Liver (tissue), 9 donors: ENCODE results near the gene BAHCC1. TPM values are rescaled to one million over a fixed set of nuclear protein-coding genes. Genes with fewer than 3 reads are reported as not detected.

ENCODE experiments used
- DNase-seq: peaks from one replicate; pipeline ENCODE4 v3.0.0-alpha.2; 2017; ENCODE audit warnings: low spot score
- H3K27ac ChIP-seq, 2 donors: one replicate each; pipeline ENCODE4 v1.7.0; 2013; ENCODE audit warnings: inconsistent platforms in 2 of 2, low read length in 2 of 2, control low read depth in 1 of 2, low read depth in 1 of 2, mild to moderate bottlenecking in 1 of 2
- H3K27me3 ChIP-seq, 4 donors: one replicate each; pipeline versions ENCODE4 v1.6.1 to v1.7.0; 2013; ENCODE audit warnings: low read length in 3 of 4, inconsistent platforms in 1 of 4, mild to moderate bottlenecking in 1 of 4, moderate library complexity in 1 of 4; ENCODE audit not compliant: control insufficient read depth in 4 of 4, insufficient read depth in 4 of 4
- H3K36me3 ChIP-seq, 4 donors: one replicate each; pipeline versions ENCODE4 v1.6.1 to v1.7.0; 2013; ENCODE audit warnings: low read length in 3 of 4, mild to moderate bottlenecking in 3 of 4, low read depth in 1 of 4, moderate library complexity in 1 of 4; ENCODE audit not compliant: control insufficient read depth in 4 of 4, insufficient read depth in 3 of 4
- H3K4me1 ChIP-seq, 4 donors: one replicate each; pipeline versions ENCODE4 v1.6.1 to v1.7.0; 2013; ENCODE audit warnings: low read length in 3 of 4, mild to moderate bottlenecking in 3 of 4, moderate library complexity in 1 of 4; ENCODE audit not compliant: control insufficient read depth in 4 of 4, insufficient read depth in 4 of 4
- H3K4me3 ChIP-seq, 3 donors: one replicate each; pipeline versions ENCODE4 v1.6.1 to v1.7.0; 2013; ENCODE audit warnings: low read length in 3 of 3, control low read depth in 1 of 3, low read depth in 1 of 3, mild to moderate bottlenecking in 1 of 3
- H3K9ac ChIP-seq, 2 donors: one replicate each; pipeline ENCODE4 v1.7.0; 2013; ENCODE audit warnings: low read length in 2 of 2, mild to moderate bottlenecking in 2 of 2, moderate library complexity in 2 of 2, control low read depth in 1 of 2, low read depth in 1 of 2
- H3K9me3 ChIP-seq, 4 donors: one replicate each; pipeline versions ENCODE4 v1.6.1 to v1.7.0; 2013; ENCODE audit warnings: low read length in 3 of 4; ENCODE audit not compliant: control insufficient read depth in 4 of 4
- EGR1 ChIP-seq, 2 donors: IDR thresholded peaks; 2 replicates each; pipeline ENCODE4 v1.6.1; 2016 to 2018; ENCODE audit warnings: antibody characterized with exemption in 2 of 2, low read depth in 2 of 2
- FOXA1 ChIP-seq: IDR thresholded peaks from 2 replicates; pipeline ENCODE4 v1.6.1; 2016; ENCODE audit warnings: antibody characterized with exemption
- FOXA2 ChIP-seq: IDR thresholded peaks from 2 replicates; pipeline ENCODE4 v1.6.1; 2016; ENCODE audit warnings: antibody characterized with exemption
- GABPA ChIP-seq, 2 donors: IDR thresholded peaks in 1 of 2; conservative IDR thresholded peaks in 1 of 2; 2 replicates each; pipeline ENCODE4 v1.6.1; 2016; ENCODE audit warnings: antibody characterized with exemption in 2 of 2, mild to moderate bottlenecking in 1 of 2, moderate library complexity in 1 of 2
- HNF4A ChIP-seq, 2 donors: conservative IDR thresholded peaks; 2 replicates each; pipeline ENCODE4 v1.6.1; 2016; ENCODE audit warnings: antibody characterized with exemption in 2 of 2, mild to moderate bottlenecking in 2 of 2
- HNF4G ChIP-seq: IDR thresholded peaks from 2 replicates; pipeline ENCODE4 v1.6.1; 2016; ENCODE audit warnings: antibody characterized with exemption
- JUND ChIP-seq, 2 donors: IDR thresholded peaks; 2 replicates each; pipeline ENCODE4 v1.6.1; 2016; ENCODE audit warnings: antibody characterized with exemption in 2 of 2
- NR2F2 ChIP-seq: IDR thresholded peaks from 2 replicates; pipeline ENCODE4 v1.6.1; 2016; ENCODE audit warnings: antibody characterized with exemption
- RAD21 ChIP-seq, 2 donors: IDR thresholded peaks; 2 replicates each; pipeline ENCODE4 v1.6.1; 2016; ENCODE audit warnings: antibody characterized with exemption in 2 of 2, mild to moderate bottlenecking in 2 of 2
- RXRA ChIP-seq, 2 donors: IDR thresholded peaks; 2 replicates each; pipeline ENCODE4 v1.6.1; 2017 to 2018; ENCODE audit warnings: antibody characterized with exemption in 2 of 2, mild to moderate bottlenecking in 1 of 2
- SP1 ChIP-seq: IDR thresholded peaks from 2 replicates; pipeline ENCODE4 v1.6.1; 2018; ENCODE audit warnings: antibody characterized with exemption, mild to moderate bottlenecking
- TAF1 ChIP-seq: conservative IDR thresholded peaks from 2 replicates; pipeline ENCODE4 v1.6.1; 2016; ENCODE audit warnings: antibody characterized with exemption, mild to moderate bottlenecking
- YY1 ChIP-seq: IDR thresholded peaks from 2 replicates; pipeline ENCODE4 v1.6.1; 2016; ENCODE audit warnings: antibody characterized with exemption, mild to moderate bottlenecking
- WGBS: extraction: QIAGEN DNeasy Blood & Tissue Kit; methylation state at CpG from one replicate; pipeline ENCODE4 v1.1.7; 2013; 5-methylcytosine and 5-hydroxymethylcytosine counted together
- polyA plus RNA-seq, 2 donors: library from polyadenylated mRNA; stranded (reverse) in 1 of 2; unstranded in 1 of 2; fragments of 200-250 nt in 1 of 2; fragments of >200 nt in 1 of 2; fragmentation: Nextera tagmentation in 1 of 2; extraction: Ambion mirVana in 1 of 2; gene quantifications; one replicate each; pipeline versions ENCODE4 v1.2.1 to v1.2.3, GENCODE V29; 2013 to 2015
- total RNA-seq, 2 donors: library from RNA; depleted of rRNA; stranded (reverse); fragments of >200 nt; gene quantifications; one replicate each; pipeline ENCODE4 v1.2.3, GENCODE V29; 2014
- TF ChIP-seq, protein P1 (sequence below): IDR thresholded peaks from 2 replicates; pipeline ENCODE4 v1.6.1; 2016; ENCODE audit warnings: antibody characterized with exemption
- TF ChIP-seq, protein P2 (sequence below): fragments of 150-350 bp; IDR thresholded peaks from 2 replicates; pipeline ENCODE4 v1.5.1; 2017; ENCODE audit warnings: improper control_type of control experiment, low read depth, low read length; ENCODE audit not compliant: missing input control
- TF ChIP-seq, protein P3 (sequence below): IDR thresholded peaks from 2 replicates; pipeline ENCODE4 v1.6.1; 2016; ENCODE audit warnings: antibody characterized with exemption
- TF ChIP-seq, protein P4 (sequence below): IDR thresholded peaks from 2 replicates; pipeline ENCODE4 v1.6.1; 2016; ENCODE audit warnings: antibody characterized with exemption, mild to moderate bottlenecking
- TF ChIP-seq, protein P5 (sequence below): IDR thresholded peaks from 2 replicates; pipeline ENCODE4 v1.6.1; 2016; ENCODE audit warnings: antibody characterized with exemption
- donor health status: healthy.
- donor health status: healthy.
- donor health status: healthy.
- donor health status: healthy.
- donor health status: healthy.

Gene BAHCC1
- total and polyA plus RNA-seq, 4 donors = 0.76 to 3.9 (median 2.5) TPM

DNA sequence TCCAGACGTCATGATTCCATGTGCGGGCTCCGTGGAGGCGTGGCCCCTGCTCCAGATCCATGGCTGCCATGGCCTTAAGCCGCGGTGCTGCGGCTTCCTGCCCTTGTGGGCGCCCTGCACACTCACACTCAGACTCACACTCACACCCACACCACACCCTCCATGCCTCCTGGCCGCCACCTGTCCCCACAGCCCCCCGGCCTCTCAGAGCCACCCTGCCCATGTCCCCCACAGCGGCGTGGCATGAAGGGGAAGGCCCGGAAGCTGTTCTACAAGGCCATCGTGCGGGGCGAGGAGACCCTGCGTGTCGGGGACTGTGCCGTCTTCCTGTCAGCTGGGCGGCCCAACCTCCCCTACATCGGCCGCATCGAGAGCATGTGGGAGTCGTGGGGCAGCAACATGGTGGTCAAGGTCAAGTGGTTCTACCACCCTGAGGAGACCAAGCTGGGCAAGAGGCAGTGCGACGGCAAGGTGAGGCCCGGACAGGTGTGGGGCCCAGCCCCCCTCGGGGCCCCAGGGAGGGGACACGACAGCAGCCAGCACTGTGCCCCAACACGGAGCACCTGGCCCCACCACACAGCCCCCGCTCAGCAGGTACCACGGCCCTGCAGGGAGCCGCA is 67.4 kb downstream of the BAHCC1 start:
- no peak overlapping the region for H3K9ac ChIP-seq
- no peak for DNase-seq
- no peak overlapping the region for H3K27ac ChIP-seq
- H3K4me1 ChIP-seq = no peaks in the 10 kb centered on the region
- H3K27me3 ChIP-seq = no peaks in the 10 kb centered on the region
- H3K36me3 ChIP-seq = peaks cover 0 to 12% (median 3%) of the 10 kb centered on the region in 4 donors
- 96% methylated on average over 33 of the region's 33 CpGs for WGBS
- TF ChIP-seq, protein P1, sequence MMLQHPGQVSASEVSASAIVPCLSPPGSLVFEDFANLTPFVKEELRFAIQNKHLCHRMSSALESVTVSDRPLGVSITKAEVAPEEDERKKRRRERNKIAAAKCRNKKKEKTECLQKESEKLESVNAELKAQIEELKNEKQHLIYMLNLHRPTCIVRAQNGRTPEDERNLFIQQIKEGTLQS = no peak
- TF ChIP-seq, protein P2, sequence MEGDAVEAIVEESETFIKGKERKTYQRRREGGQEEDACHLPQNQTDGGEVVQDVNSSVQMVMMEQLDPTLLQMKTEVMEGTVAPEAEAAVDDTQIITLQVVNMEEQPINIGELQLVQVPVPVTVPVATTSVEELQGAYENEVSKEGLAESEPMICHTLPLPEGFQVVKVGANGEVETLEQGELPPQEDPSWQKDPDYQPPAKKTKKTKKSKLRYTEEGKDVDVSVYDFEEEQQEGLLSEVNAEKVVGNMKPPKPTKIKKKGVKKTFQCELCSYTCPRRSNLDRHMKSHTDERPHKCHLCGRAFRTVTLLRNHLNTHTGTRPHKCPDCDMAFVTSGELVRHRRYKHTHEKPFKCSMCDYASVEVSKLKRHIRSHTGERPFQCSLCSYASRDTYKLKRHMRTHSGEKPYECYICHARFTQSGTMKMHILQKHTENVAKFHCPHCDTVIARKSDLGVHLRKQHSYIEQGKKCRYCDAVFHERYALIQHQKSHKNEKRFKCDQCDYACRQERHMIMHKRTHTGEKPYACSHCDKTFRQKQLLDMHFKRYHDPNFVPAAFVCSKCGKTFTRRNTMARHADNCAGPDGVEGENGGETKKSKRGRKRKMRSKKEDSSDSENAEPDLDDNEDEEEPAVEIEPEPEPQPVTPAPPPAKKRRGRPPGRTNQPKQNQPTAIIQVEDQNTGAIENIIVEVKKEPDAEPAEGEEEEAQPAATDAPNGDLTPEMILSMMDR = no peak
- TF ChIP-seq, protein P3, sequence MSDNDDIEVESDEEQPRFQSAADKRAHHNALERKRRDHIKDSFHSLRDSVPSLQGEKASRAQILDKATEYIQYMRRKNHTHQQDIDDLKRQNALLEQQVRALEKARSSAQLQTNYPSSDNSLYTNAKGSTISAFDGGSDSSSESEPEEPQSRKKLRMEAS = no peak
- TF ChIP-seq HNF4A (conservative IDR thresholded peaks at IDR 0.05) (no peak), TAF1 (no peak), FOXA2 (no peak), YY1 (no peak), SP1 (no peak), RXRA (IDR thresholded peaks at IDR 0.05) (no peak), GABPA (IDR thresholded peaks at IDR 0.05 in 1 of 2, conservative IDR thresholded peaks at IDR 0.05 in 1 of 2) (no peak), JUND (IDR thresholded peaks at IDR 0.05) (no peak), NR2F2 (no peak)
- TF ChIP-seq, protein P4, sequence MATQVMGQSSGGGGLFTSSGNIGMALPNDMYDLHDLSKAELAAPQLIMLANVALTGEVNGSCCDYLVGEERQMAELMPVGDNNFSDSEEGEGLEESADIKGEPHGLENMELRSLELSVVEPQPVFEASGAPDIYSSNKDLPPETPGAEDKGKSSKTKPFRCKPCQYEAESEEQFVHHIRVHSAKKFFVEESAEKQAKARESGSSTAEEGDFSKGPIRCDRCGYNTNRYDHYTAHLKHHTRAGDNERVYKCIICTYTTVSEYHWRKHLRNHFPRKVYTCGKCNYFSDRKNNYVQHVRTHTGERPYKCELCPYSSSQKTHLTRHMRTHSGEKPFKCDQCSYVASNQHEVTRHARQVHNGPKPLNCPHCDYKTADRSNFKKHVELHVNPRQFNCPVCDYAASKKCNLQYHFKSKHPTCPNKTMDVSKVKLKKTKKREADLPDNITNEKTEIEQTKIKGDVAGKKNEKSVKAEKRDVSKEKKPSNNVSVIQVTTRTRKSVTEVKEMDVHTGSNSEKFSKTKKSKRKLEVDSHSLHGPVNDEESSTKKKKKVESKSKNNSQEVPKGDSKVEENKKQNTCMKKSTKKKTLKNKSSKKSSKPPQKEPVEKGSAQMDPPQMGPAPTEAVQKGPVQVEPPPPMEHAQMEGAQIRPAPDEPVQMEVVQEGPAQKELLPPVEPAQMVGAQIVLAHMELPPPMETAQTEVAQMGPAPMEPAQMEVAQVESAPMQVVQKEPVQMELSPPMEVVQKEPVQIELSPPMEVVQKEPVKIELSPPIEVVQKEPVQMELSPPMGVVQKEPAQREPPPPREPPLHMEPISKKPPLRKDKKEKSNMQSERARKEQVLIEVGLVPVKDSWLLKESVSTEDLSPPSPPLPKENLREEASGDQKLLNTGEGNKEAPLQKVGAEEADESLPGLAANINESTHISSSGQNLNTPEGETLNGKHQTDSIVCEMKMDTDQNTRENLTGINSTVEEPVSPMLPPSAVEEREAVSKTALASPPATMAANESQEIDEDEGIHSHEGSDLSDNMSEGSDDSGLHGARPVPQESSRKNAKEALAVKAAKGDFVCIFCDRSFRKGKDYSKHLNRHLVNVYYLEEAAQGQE = no peak
- no peaks in the 10 kb centered on the region for H3K9me3 ChIP-seq
- H3K4me3 ChIP-seq = no peak overlapping the region

DNA sequence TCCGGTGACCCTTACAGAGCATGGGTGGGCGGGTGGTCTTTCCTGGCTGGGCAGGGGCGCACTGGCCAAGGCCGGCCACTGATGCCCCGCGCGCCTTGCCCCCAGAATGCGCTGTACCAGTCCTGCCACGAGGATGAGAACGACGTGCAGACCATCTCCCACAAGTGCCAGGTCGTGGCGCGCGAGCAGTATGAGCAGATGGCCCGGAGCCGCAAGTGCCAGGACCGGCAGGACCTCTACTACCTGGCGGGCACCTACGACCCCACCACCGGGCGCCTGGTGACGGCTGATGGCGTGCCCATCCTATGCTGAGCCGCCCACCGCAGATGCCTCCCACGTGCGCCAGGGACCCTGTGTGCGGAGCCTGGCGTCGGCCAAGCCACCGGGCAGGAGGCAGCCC is 68.2 kb downstream of the BAHCC1 start:
- H3K9me3 ChIP-seq = no peaks in the 10 kb centered on the region
- peaks cover 0 to 12% (median 2%) of the 10 kb centered on the region in 4 donors for H3K36me3 ChIP-seq
- WGBS = 97% methylated on average over 32 of the region's 32 CpGs
- H3K9ac ChIP-seq = no peak overlapping the region
- H3K27ac ChIP-seq = no peak overlapping the region
- no peaks in the 10 kb centered on the region for H3K4me1 ChIP-seq
- no peak for DNase-seq
- H3K4me3 ChIP-seq = no peak overlapping the region
- no peaks in the 10 kb centered on the region for H3K27me3 ChIP-seq
- no peak for TF ChIP-seq GABPA (IDR thresholded peaks at IDR 0.05 in 1 of 2, conservative IDR thresholded peaks at IDR 0.05 in 1 of 2)
- TF ChIP-seq RXRA (IDR thresholded peaks at IDR 0.05) = no peak
- TF ChIP-seq YY1 = no peak
- TF ChIP-seq, protein P5, sequence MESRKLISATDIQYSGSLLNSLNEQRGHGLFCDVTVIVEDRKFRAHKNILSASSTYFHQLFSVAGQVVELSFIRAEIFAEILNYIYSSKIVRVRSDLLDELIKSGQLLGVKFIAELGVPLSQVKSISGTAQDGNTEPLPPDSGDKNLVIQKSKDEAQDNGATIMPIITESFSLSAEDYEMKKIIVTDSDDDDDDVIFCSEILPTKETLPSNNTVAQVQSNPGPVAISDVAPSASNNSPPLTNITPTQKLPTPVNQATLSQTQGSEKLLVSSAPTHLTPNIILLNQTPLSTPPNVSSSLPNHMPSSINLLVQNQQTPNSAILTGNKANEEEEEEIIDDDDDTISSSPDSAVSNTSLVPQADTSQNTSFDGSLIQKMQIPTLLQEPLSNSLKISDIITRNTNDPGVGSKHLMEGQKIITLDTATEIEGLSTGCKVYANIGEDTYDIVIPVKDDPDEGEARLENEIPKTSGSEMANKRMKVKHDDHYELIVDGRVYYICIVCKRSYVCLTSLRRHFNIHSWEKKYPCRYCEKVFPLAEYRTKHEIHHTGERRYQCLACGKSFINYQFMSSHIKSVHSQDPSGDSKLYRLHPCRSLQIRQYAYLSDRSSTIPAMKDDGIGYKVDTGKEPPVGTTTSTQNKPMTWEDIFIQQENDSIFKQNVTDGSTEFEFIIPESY = no peak
- TF ChIP-seq HNF4A (conservative IDR thresholded peaks at IDR 0.05) = no peak
- TF ChIP-seq, protein P2 = no peak
- no peak for TF ChIP-seq TAF1
- no peak for TF ChIP-seq RAD21 (IDR thresholded peaks at IDR 0.05)
- TF ChIP-seq EGR1 (IDR thresholded peaks at IDR 0.05; ENCODE audit: low read depth in 2 of 2) = no peak
- no peak for TF ChIP-seq SP1
- TF ChIP-seq, protein P1 = no peak
- TF ChIP-seq FOXA2 = no peak
- TF ChIP-seq, protein P3 = no peak
- TF ChIP-seq NR2F2 = no peak
- TF ChIP-seq JUND (IDR thresholded peaks at IDR 0.05) = no peak
- TF ChIP-seq HNF4G = no peak
- TF ChIP-seq FOXA1 = no peak
